NCI-H146 (cell line): ENCODE measurements around the gene VILL.
A peak's percentile ranks its signal among the peaks of the same experiment; 100 is the strongest.
"Not testable (repeated sequence)": the region's sequence is repeated elsewhere in the genome, so short reads cannot be mapped to it uniquely, and the experiment has no call there.

ENCODE experiments used
- DNase-seq: peaks from one replicate; lab custom pipeline; 2025; lab: John Stamatoyannopoulos, UW

The VILL gene

GRCh38 chr3:38036286-38036685, 45.7 kb downstream of the VILL start:
- DNase-seq = no peak

- no peak for DNase-seq
These were observed 46.3 kb downstream of the VILL start for GRCh38 chr3:38036906-38037305.

GRCh38 chr3:38038447-38038911, 47.9 kb downstream of the VILL start:
- DNase-seq = no peak

- peak; percentile 51 for DNase-seq
These were observed 48.7 kb downstream of the VILL start, which contains the start of gene DLEC1 for GRCh38 chr3:38039101-38039898. DLEC1 (plus strand) TSS chr3:38039208; CDS start chr3:38039226, 18 bp downstream.

GRCh38 chr3:38039899-38040261, 49.3 kb downstream of the VILL start:
- no peak for DNase-seq

GRCh38 chr3:38040401-38040800, 49.8 kb downstream of the VILL start:
- no peak for DNase-seq

- no peak for DNase-seq
These were observed 52.9 kb downstream of the VILL start for GRCh38 chr3:38043486-38043885.

GRCh38 chr3:38046027-38046426, 55.4 kb downstream of the VILL start:
- DNase-seq = no peak

- no peak for DNase-seq
These were observed 56.2 kb downstream of the VILL start for GRCh38 chr3:38046821-38047220.

GRCh38 chr3:38047896-38048295, 57.3 kb downstream of the VILL start:
- no peak for DNase-seq

- DNase-seq = no peak
These were observed 59.0 kb downstream of the VILL start for GRCh38 chr3:38049358-38050126.

- no peak for DNase-seq
These were observed 60.5 kb downstream of the VILL start for GRCh38 chr3:38051131-38051530.

GRCh38 chr3:38053286-38053685, 62.7 kb downstream of the VILL start:
- DNase-seq = not testable (repeated sequence)

GRCh38 chr3:38053813-38054498, 63.4 kb downstream of the VILL start:
- not testable (repeated sequence) for DNase-seq

- no peak for DNase-seq
These were observed 64.0 kb downstream of the VILL start for GRCh38 chr3:38054499-38055001.
